GM18951 (cell line): ENCODE results near the gene KRTAP3-3.
"Not testable (repeated sequence)": the region's sequence is repeated elsewhere in the genome, so short reads cannot be mapped to it uniquely, and the experiment has no call there.

ENCODE experiments used
- POLR2A ChIP-seq: IDR thresholded peaks from 4 replicates; pipeline ENCODE4 v1.6.1; 2011; ENCODE audit warnings: mild to moderate bottlenecking; ENCODE audit not compliant: insufficient read length, insufficient read depth; ENCODE audit errors: extremely low read depth
- in situ Hi-C: fragments of 300-500 bp; cut with MboI; formaldehyde crosslinking; loops from one replicate; pipeline ENCODE4 v1.12.0; 2022; ENCODE audit warnings: low sequenced_read_pairs, mixed read lengths, inconsistent platforms; ENCODE audit not compliant: unreplicated experiment

Gene KRTAP3-3

GRCh38 chr17:40993839-40994238, at the start of gene KRTAP3-3:
Gene KRTAP3-3, minus strand, starts transcription at chr17:40994164. Its CDS starts 67 bp downstream, at chr17:40994097.
- TF ChIP-seq POLR2A: no peak

GRCh38 chr17:41042953-41043352, 49.0 kb upstream of the KRTAP3-3 start:
- no peak for TF ChIP-seq POLR2A
- in situ Hi-C loops: no loop called here

More at GRCh38 chr17:40993839-40994238, at the start of gene KRTAP3-3:
- in situ Hi-C loops: no loop called here

- in situ Hi-C loops: not testable (repeated sequence)
These were observed 47.0 kb upstream of the KRTAP3-3 start, which contains the start of gene KRTAP1-1 for GRCh38 chr17:41040783-41041571. Gene KRTAP1-1, minus strand, starts transcription at chr17:41041450. Its CDS starts 53 bp downstream, at chr17:41041397.

GRCh38 chr17:41037853-41038350, 43.9 kb upstream of the KRTAP3-3 start:
- no peak for TF ChIP-seq POLR2A
- in situ Hi-C loops: no loop called here

- in situ Hi-C loops: not testable (repeated sequence)
These were observed 40.5 kb upstream of the KRTAP3-3 start, which contains the start of gene KRTAP1-3 for GRCh38 chr17:41034346-41034935. Gene KRTAP1-3, minus strand, starts transcription at chr17:41034874. Its CDS starts 53 bp downstream, at chr17:41034821.

- in situ Hi-C loops: no loop called here
- TF ChIP-seq POLR2A: no peak
These were observed 35.8 kb upstream of the KRTAP3-3 start, which contains the start of gene KRTAP1-4 for GRCh38 chr17:41029633-41030245. Gene KRTAP1-4, minus strand, starts transcription at chr17:41030195. Its CDS starts 117 bp downstream, at chr17:41030078.

GRCh38 chr17:41026715-41027471, 32.9 kb upstream of the KRTAP3-3 start, which contains the start of gene KRTAP1-5:
Gene KRTAP1-5, minus strand, starts transcription at chr17:41027208. Its CDS starts 53 bp downstream, at chr17:41027155.
- in situ Hi-C loops: no loop called here
- TF ChIP-seq POLR2A: no peak

GRCh38 chr17:41024697-41025096, 30.7 kb upstream of the KRTAP3-3 start:
- in situ Hi-C loops: no loop called here
- TF ChIP-seq POLR2A: no peak

- in situ Hi-C loops: no loop called here
- no peak for TF ChIP-seq POLR2A
These were observed 26.4 kb upstream of the KRTAP3-3 start for GRCh38 chr17:41020336-41020735.

GRCh38 chr17:41019415-41019814, 25.5 kb upstream of the KRTAP3-3 start:
- no peak for TF ChIP-seq POLR2A
- in situ Hi-C loops: no loop called here

- no peak for TF ChIP-seq POLR2A
- in situ Hi-C loops: no loop called here
These were observed 24.6 kb upstream of the KRTAP3-3 start for GRCh38 chr17:41018541-41018940.

GRCh38 chr17:41016578-41017215, 22.7 kb upstream of the KRTAP3-3 start:
- no peak for TF ChIP-seq POLR2A
- in situ Hi-C loops: no loop called here
